HepG2 (cell line): ENCODE measurements around the gene GDF7. TPM values are rescaled to one million over a fixed set of nuclear protein-coding genes. Genes with fewer than 3 reads are reported as not detected.
A peak's percentile ranks its signal among the peaks of the same experiment; 100 is the strongest.

Experiments
- CCDC6 ChIP-seq: sonication (generic); formaldehyde crosslinking; IDR thresholded peaks from 2 replicates; pipeline ENCODE4 v1.8.1; 2022; ENCODE audit warnings: mild to moderate bottlenecking, missing genetic modification reagents, moderate library complexity
- FOXJ3 ChIP-seq: sonication (generic); formaldehyde crosslinking; IDR thresholded peaks from 2 replicates; pipeline ENCODE4 v1.4.0; 2020; ENCODE audit warnings: missing genetic modification reagents, mild to moderate bottlenecking, borderline replicate concordance
- HNRNPLL ChIP-seq: fragments of 200-400 bp; formaldehyde crosslinking; IDR thresholded peaks from 2 replicates; pipeline ENCODE4 v1.6.1; 2017; ENCODE audit warnings: mild to moderate bottlenecking, low read depth, low read length; ENCODE audit not compliant: poor library complexity, severe bottlenecking
- IRF2 ChIP-seq: IDR thresholded peaks from 2 replicates; pipeline ENCODE4 v1.6.1; 2018; ENCODE audit warnings: missing genetic modification reagents, missing compliant biosample characterization
- KMT2B ChIP-seq: IDR thresholded peaks from 2 replicates; pipeline ENCODE4 v1.6.1; 2016; ENCODE audit warnings: missing genetic modification reagents, missing compliant biosample characterization
- MAFF ChIP-seq: IDR thresholded peaks from 2 replicates; pipeline ENCODE4 v1.6.1; 2011; ENCODE audit warnings: low read depth, low read length, improper control_type of control experiment
- MLLT10 ChIP-seq: sonication (generic); formaldehyde crosslinking; IDR thresholded peaks from 2 replicates; pipeline ENCODE4 v1.4.0; 2020; ENCODE audit warnings: missing genetic modification reagents
- PAWR ChIP-seq: sonication (generic); formaldehyde crosslinking; IDR thresholded peaks from 2 replicates; pipeline ENCODE4 v1.4.0; 2020; ENCODE audit warnings: missing genetic modification reagents, mild to moderate bottlenecking, borderline replicate concordance
- SIN3B ChIP-seq: fragments of 150-350 bp; IDR thresholded peaks from 2 replicates; pipeline ENCODE4 v1.6.1; 2014; ENCODE audit warnings: low read length
- SMAD3 ChIP-seq: sonication (generic); formaldehyde crosslinking; IDR thresholded peaks from 2 replicates; pipeline ENCODE4 v1.4.0; 2020; ENCODE audit warnings: missing genetic modification reagents
- SRY ChIP-seq: sonication (generic); formaldehyde crosslinking; IDR thresholded peaks from 2 replicates; pipeline ENCODE4 v1.8.0; 2022; ENCODE audit warnings: mild to moderate bottlenecking, missing genetic modification reagents
- ZNF605 ChIP-seq: sonication (generic); formaldehyde crosslinking; IDR thresholded peaks from 2 replicates; pipeline ENCODE4 v1.8.0; 2022; ENCODE audit warnings: mild to moderate bottlenecking, missing genetic modification reagents
- ZNF841 ChIP-seq: sonication (generic); formaldehyde crosslinking; IDR thresholded peaks from 2 replicates; pipeline ENCODE4 v1.8.1; 2023; ENCODE audit warnings: missing genetic modification reagents, borderline replicate concordance
- ZSCAN21 ChIP-seq: sonication (generic); formaldehyde crosslinking; IDR thresholded peaks from 2 replicates; pipeline ENCODE4 v1.8.0; 2022; ENCODE audit warnings: mild to moderate bottlenecking, missing genetic modification reagents, moderate library complexity, borderline replicate concordance
- polyA plus RNA-seq, 8 experiments: library from polyadenylated mRNA; depleted of rRNA in 3 of 8; stranded (reverse) in 7 of 8; unstranded in 1 of 8; fragments of >200 nt; fragmentation: Illumina TruSeq in 4 of 8; extraction: Trizol in 4 of 8; gene quantifications; 2 replicates each; pipeline versions ENCODE4 v1.2.1 to v1.2.3, GENCODE V29; 2011 to 2016; ENCODE audit warnings: low read depth in 4 of 8, missing spikeins in 1 of 8, mixed read lengths in 1 of 8; ENCODE audit not compliant: insufficient read depth in 1 of 8
- total RNA-seq, 5 experiments: library from RNA; depleted of rRNA; stranded (reverse); fragments of >200 nt; fragmentation: Illumina TruSeq; extraction: Trizol; gene quantifications; 2 replicates each; pipeline ENCODE4 v1.2.3, GENCODE V29; 2016; ENCODE audit warnings: low read depth in 1 of 5
- TF ChIP-seq, protein P1 (sequence below): sonication (generic); formaldehyde crosslinking; IDR thresholded peaks from 2 replicates; pipeline ENCODE4 v1.4.0; 2020; ENCODE audit warnings: missing genetic modification reagents, mild to moderate bottlenecking, borderline replicate concordance
- TF ChIP-seq, protein P2 (sequence below): sonication (generic); formaldehyde crosslinking; IDR thresholded peaks from 2 replicates; pipeline ENCODE4 v1.5.1; 2020; ENCODE audit warnings: missing genetic modification reagents, mild to moderate bottlenecking, borderline replicate concordance
- TF ChIP-seq, protein P3 (sequence below): sonication (generic); formaldehyde crosslinking; IDR thresholded peaks from 2 replicates; pipeline ENCODE4 v1.8.1; 2023; ENCODE audit warnings: mild to moderate bottlenecking, missing genetic modification reagents
- TF ChIP-seq, protein P4 (sequence below): sonication (generic); formaldehyde crosslinking; IDR thresholded peaks from 2 replicates; pipeline ENCODE4 v1.5.0; 2020; ENCODE audit warnings: mild to moderate bottlenecking, missing genetic modification reagents

GDF7 gene
- total and polyA plus RNA-seq, 2 of the 13 experiments (the other 11 are each of a cell fraction or from before 2014, with no cell fraction given), result 1.6 to 15.0 TPM

DNA sequence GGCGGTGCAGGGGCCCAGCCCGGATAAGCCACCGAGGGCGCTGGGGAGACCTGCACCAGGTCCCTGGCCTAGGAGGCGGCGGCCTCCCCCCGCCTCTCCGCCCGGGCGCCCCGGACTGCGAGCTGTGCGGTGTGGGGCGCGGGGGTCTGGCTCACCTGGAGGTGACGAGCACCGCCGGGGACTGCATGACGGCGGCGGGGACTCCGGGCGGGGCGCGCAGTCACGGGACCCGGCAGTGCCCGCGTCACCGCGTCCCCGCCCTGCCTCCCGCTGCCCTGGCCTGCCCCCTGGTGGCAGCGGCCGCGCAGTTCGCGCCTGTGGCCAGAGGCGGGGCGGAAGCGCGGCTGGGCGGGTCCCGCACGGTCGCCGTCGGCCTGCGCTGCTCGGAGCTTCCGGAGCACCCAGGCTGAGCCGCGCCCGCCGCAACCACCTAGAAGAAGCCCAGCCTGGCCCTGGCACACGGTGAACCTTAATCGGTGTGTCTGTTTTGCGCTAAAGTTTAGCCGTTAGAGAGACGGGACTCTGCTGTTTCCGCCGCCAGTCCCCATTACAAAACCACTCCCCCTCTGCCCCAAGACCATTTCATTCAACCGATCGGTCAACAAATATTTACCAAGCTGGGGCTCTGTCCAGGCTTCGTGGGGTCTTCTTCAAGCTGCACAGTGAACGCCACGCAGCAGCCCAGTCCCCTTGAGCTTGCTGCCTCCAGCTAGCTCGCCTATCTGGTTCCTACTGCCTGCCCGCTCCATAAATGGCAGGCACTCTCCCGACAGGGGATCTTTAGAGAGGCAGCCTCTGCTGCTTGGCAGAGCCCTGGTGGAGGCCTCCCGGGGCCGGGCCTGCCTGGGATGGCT, 15.8 kb upstream of the GDF7 start, which contains the start of gene HS1BP3 (continued):
- TF ChIP-seq, protein P1, sequence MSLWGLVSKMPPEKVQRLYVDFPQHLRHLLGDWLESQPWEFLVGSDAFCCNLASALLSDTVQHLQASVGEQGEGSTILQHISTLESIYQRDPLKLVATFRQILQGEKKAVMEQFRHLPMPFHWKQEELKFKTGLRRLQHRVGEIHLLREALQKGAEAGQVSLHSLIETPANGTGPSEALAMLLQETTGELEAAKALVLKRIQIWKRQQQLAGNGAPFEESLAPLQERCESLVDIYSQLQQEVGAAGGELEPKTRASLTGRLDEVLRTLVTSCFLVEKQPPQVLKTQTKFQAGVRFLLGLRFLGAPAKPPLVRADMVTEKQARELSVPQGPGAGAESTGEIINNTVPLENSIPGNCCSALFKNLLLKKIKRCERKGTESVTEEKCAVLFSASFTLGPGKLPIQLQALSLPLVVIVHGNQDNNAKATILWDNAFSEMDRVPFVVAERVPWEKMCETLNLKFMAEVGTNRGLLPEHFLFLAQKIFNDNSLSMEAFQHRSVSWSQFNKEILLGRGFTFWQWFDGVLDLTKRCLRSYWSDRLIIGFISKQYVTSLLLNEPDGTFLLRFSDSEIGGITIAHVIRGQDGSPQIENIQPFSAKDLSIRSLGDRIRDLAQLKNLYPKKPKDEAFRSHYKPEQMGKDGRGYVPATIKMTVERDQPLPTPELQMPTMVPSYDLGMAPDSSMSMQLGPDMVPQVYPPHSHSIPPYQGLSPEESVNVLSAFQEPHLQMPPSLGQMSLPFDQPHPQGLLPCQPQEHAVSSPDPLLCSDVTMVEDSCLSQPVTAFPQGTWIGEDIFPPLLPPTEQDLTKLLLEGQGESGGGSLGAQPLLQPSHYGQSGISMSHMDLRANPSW, result no peak
- TF ChIP-seq SMAD3 (no peak), FOXJ3 (no peak), ZSCAN21 (CRISPR knock-in tag) (peak; percentile 94), SRY (CRISPR knock-in tag) (peak; percentile 83), MLLT10 (CRISPR knock-in tag) (no peak), SIN3B (no peak), KMT2B (CRISPR knock-in tag) (peak; percentile 37), ZNF841 (CRISPR knock-in tag) (no peak), MAFF (no peak), HNRNPLL (peak; percentile 79), PAWR (peak; percentile 91; the same call in 1 of the 2 replicates), CCDC6 (peak; percentile 96), ZNF605 (CRISPR knock-in tag) (peak; percentile 84), IRF2 (CRISPR knock-in tag) (peak; percentile 62; the same call in 1 of the 2 replicates)
- TF ChIP-seq, protein P2, sequence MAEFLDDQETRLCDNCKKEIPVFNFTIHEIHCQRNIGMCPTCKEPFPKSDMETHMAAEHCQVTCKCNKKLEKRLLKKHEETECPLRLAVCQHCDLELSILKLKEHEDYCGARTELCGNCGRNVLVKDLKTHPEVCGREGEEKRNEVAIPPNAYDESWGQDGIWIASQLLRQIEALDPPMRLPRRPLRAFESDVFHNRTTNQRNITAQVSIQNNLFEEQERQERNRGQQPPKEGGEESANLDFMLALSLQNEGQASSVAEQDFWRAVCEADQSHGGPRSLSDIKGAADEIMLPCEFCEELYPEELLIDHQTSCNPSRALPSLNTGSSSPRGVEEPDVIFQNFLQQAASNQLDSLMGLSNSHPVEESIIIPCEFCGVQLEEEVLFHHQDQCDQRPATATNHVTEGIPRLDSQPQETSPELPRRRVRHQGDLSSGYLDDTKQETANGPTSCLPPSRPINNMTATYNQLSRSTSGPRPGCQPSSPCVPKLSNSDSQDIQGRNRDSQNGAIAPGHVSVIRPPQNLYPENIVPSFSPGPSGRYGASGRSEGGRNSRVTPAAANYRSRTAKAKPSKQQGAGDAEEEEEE (CRISPR knock-in tag), result 0 out of 2 replicates have a peak, but pooled peaks have one; percentile 62
- TF ChIP-seq, protein P3, sequence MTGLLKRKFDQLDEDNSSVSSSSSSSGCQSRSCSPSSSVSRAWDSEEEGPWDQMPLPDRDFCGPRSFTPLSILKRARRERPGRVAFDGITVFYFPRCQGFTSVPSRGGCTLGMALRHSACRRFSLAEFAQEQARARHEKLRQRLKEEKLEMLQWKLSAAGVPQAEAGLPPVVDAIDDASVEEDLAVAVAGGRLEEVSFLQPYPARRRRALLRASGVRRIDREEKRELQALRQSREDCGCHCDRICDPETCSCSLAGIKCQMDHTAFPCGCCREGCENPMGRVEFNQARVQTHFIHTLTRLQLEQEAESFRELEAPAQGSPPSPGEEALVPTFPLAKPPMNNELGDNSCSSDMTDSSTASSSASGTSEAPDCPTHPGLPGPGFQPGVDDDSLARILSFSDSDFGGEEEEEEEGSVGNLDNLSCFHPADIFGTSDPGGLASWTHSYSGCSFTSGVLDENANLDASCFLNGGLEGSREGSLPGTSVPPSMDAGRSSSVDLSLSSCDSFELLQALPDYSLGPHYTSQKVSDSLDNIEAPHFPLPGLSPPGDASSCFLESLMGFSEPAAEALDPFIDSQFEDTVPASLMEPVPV (CRISPR knock-in tag), result no peak; the same call in 1 of the 2 replicates
- TF ChIP-seq, protein P4, sequence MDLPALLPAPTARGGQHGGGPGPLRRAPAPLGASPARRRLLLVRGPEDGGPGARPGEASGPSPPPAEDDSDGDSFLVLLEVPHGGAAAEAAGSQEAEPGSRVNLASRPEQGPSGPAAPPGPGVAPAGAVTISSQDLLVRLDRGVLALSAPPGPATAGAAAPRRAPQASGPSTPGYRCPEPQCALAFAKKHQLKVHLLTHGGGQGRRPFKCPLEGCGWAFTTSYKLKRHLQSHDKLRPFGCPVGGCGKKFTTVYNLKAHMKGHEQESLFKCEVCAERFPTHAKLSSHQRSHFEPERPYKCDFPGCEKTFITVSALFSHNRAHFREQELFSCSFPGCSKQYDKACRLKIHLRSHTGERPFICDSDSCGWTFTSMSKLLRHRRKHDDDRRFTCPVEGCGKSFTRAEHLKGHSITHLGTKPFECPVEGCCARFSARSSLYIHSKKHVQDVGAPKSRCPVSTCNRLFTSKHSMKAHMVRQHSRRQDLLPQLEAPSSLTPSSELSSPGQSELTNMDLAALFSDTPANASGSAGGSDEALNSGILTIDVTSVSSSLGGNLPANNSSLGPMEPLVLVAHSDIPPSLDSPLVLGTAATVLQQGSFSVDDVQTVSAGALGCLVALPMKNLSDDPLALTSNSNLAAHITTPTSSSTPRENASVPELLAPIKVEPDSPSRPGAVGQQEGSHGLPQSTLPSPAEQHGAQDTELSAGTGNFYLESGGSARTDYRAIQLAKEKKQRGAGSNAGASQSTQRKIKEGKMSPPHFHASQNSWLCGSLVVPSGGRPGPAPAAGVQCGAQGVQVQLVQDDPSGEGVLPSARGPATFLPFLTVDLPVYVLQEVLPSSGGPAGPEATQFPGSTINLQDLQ (CRISPR knock-in tag), result no peak; the same call in 1 of the 2 replicates
